GM04504 (cell line): ENCODE results near the gene RBFOX2.

Source experiments
- DNase-seq: peaks from one replicate; pipeline ENCODE4 v3.0.0-alpha.2; 2012; ENCODE audit warnings: low read depth

The RBFOX2 gene

GRCh38 chr22:35690001-35690400 lies 338.6 kb downstream of the RBFOX2 start:
- no peak for DNase-seq

GRCh38 chr22:35688913-35689675 lies 339.5 kb downstream of the RBFOX2 start:
- DNase-seq = no peak
